ENCODE data around the gene ESRP2. TPM values are rescaled to one million over a fixed set of nuclear protein-coding genes. Genes with fewer than 3 reads are reported as not detected.

The ESRP2 gene
- total and polyA plus RNA-seq, 7 donors, result under 0.01 to 50.0 (median 12.1) TPM; not detected in 1

DNA sequence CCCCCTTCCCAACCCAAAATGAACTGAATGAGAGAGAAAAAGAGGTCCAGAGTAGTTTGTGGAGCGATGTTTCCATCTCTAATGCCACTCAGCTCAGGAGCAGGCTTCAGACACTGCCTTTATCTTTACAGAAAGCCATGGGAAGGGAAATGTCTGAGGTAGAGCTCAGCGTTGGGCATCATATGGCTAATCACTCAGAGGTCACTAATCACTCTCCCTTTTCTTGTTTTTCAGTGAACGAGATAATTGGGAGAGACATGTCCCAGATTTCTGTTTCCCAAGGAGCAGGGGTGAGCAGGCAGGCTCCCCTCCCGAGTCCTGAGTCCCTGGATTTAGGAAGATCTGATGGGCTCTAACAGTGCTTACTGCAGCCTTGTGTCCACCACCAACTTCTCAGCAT lies 9.8 kb downstream of the ESRP2 start:
- no peak for TF ChIP-seq POLR2AphosphoS5 (IDR thresholded peaks at IDR 0.05)
- TF ChIP-seq, protein P1, sequence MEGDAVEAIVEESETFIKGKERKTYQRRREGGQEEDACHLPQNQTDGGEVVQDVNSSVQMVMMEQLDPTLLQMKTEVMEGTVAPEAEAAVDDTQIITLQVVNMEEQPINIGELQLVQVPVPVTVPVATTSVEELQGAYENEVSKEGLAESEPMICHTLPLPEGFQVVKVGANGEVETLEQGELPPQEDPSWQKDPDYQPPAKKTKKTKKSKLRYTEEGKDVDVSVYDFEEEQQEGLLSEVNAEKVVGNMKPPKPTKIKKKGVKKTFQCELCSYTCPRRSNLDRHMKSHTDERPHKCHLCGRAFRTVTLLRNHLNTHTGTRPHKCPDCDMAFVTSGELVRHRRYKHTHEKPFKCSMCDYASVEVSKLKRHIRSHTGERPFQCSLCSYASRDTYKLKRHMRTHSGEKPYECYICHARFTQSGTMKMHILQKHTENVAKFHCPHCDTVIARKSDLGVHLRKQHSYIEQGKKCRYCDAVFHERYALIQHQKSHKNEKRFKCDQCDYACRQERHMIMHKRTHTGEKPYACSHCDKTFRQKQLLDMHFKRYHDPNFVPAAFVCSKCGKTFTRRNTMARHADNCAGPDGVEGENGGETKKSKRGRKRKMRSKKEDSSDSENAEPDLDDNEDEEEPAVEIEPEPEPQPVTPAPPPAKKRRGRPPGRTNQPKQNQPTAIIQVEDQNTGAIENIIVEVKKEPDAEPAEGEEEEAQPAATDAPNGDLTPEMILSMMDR (IDR thresholded peaks at IDR 0.05), result no peak
- TF ChIP-seq EP300 (IDR thresholded peaks at IDR 0.05), result no peak
- no peak for TF ChIP-seq POLR2A (IDR thresholded peaks at IDR 0.05)
- no peak overlapping the region for H3K4me3 ChIP-seq
- peaks cover 0 to 11% (median 4%) of the 10 kb centered on the region in 4 donors for H3K4me1 ChIP-seq
- DNase-seq, result no peak
- intact Hi-C loops (cut with DNase I), result loop anchor here (10.0 kb wide), 1 partner anchor 411 kb away; no protein-coding TSS in a partner anchor
- H3K9me3 ChIP-seq, result no peaks in the 10 kb centered on the region
- peaks cover 0 to 3% (median 2%) of the 10 kb centered on the region in 4 donors for H3K36me3 ChIP-seq
- no peak overlapping the region for H3K27ac ChIP-seq
- WGBS, 2 donors, result 69 to 89% methylated on average over 4 of the region's 4 CpGs
- H3K27me3 ChIP-seq, result no peaks in the 10 kb centered on the region

GRCh38 chr16:68223072-68223471 lies 12.9 kb downstream of the ESRP2 start:
- 85 to 90% methylated on average over 1 of the region's 1 CpG for WGBS, 2 donors
- Histone ChIP-seq H3K4me3 (no peak overlapping the region), H3K4me1 (no peaks in the 10 kb centered on the region), H3K36me3 (peaks cover 0 to 4% (median 2%) of the 10 kb centered on the region in 4 donors), H3K27me3 (no peaks in the 10 kb centered on the region), H3K27ac (no peak overlapping the region), H3K9me3 (no peaks in the 10 kb centered on the region)
- no peak for DNase-seq
- no peak for TF ChIP-seq POLR2AphosphoS5 (IDR thresholded peaks at IDR 0.05)
- TF ChIP-seq, protein P1 (IDR thresholded peaks at IDR 0.05), result no peak
- no peak for TF ChIP-seq POLR2A (IDR thresholded peaks at IDR 0.05)
- TF ChIP-seq EP300 (IDR thresholded peaks at IDR 0.05), result no peak
- intact Hi-C loops (cut with DNase I), result loop anchor here (10.0 kb wide), 1 partner anchor 408 kb away; no protein-coding TSS in a partner anchor

- WGBS, 2 donors, result 90 to 92% methylated on average over 6 of the region's 6 CpGs
- Histone ChIP-seq H3K27ac (no peak overlapping the region), H3K27me3 (no peaks in the 10 kb centered on the region), H3K4me1 (no peaks in the 10 kb centered on the region), H3K36me3 (peaks cover 0 to 4% (median 0%) of the 10 kb centered on the region in 4 donors), H3K4me3 (no peak overlapping the region), H3K9me3 (no peaks in the 10 kb centered on the region)
- DNase-seq, result no peak
- no peak for TF ChIP-seq EP300 (IDR thresholded peaks at IDR 0.05)
- TF ChIP-seq, protein P1 (IDR thresholded peaks at IDR 0.05), result no peak
- TF ChIP-seq POLR2A (IDR thresholded peaks at IDR 0.05), result no peak
- no peak for TF ChIP-seq POLR2AphosphoS5 (IDR thresholded peaks at IDR 0.05)
- intact Hi-C loops (cut with DNase I), result loop anchor here (10.0 kb wide), 1 partner anchor 405 kb away; no protein-coding TSS in a partner anchor
These were observed 16.1 kb downstream of the ESRP2 start for GRCh38 chr16:68219725-68220351.

GRCh38 chr16:68217506-68217905 lies 18.4 kb downstream of the ESRP2 start:
- DNase-seq, result no peak
- peaks cover 0 to 4% (median 0%) of the 10 kb centered on the region in 4 donors for H3K36me3 ChIP-seq
- H3K4me1 ChIP-seq, result no peaks in the 10 kb centered on the region
- H3K9me3 ChIP-seq, result no peaks in the 10 kb centered on the region
- intact Hi-C loops (cut with DNase I), result no loop called here
- H3K27me3 ChIP-seq, result no peaks in the 10 kb centered on the region
- 84 to 92% methylated on average over 4 of the region's 4 CpGs for WGBS, 2 donors
- no peak overlapping the region for H3K4me3 ChIP-seq
- no peak for TF ChIP-seq POLR2A (IDR thresholded peaks at IDR 0.05)
- no peak for TF ChIP-seq POLR2AphosphoS5 (IDR thresholded peaks at IDR 0.05)
- no peak for TF ChIP-seq EP300 (IDR thresholded peaks at IDR 0.05)
- TF ChIP-seq, protein P1 (IDR thresholded peaks at IDR 0.05), result no peak
- H3K27ac ChIP-seq, result no peak overlapping the region

Data from sigmoid colon (tissue), 7 donors.